Spleen (tissue), 11 donors: ENCODE data around the gene ALS2CL. TPM values are rescaled to one million over a fixed set of nuclear protein-coding genes. Genes with fewer than 3 reads are reported as not detected.

Source experiments
- DNase-seq: peaks from one replicate; pipeline ENCODE4 v3.0.0-alpha.2; 2020
- H3K27ac ChIP-seq, 8 donors: fragments of 200-600 bp; sonication (generic) in 7 of 8; 1 replicate in 4 of 8; 2 replicates in 4 of 8; pipeline versions ENCODE4 v1.5.0 to v1.8.0; 2016 to 2021; ENCODE audit warnings: inconsistent platforms in 4 of 8, mild to moderate bottlenecking in 4 of 8, moderate library complexity in 1 of 8
- H3K27me3 ChIP-seq, 7 donors: fragments of 200-600 bp; sonication (generic) in 6 of 7; replicated peaks in 1 of 7; 1 replicate in 4 of 7; 2 replicates in 3 of 7; pipeline versions ENCODE4 v1.5.0 to v1.8.0; 2016 to 2021; ENCODE audit warnings: inconsistent platforms in 3 of 7, mild to moderate bottlenecking in 1 of 7
- H3K36me3 ChIP-seq, 6 donors: fragments of 200-600 bp; sonication (generic) in 5 of 6; 1 replicate in 4 of 6; 2 replicates in 2 of 6; pipeline versions ENCODE4 v1.5.0 to v1.8.0; 2016 to 2021; ENCODE audit warnings: inconsistent platforms in 2 of 6
- H3K4me1 ChIP-seq, 6 donors: fragments of 200-600 bp; sonication (generic) in 5 of 6; 1 replicate in 3 of 6; 2 replicates in 3 of 6; pipeline versions ENCODE4 v1.5.0 to v1.8.0; 2016 to 2021; ENCODE audit warnings: inconsistent platforms in 3 of 6
- H3K4me3 ChIP-seq, 8 donors: fragments of 200-600 bp; sonication (generic) in 7 of 8; 1 replicate in 4 of 8; 2 replicates in 4 of 8; pipeline versions ENCODE4 v1.5.0 to v1.8.0; 2016 to 2021; ENCODE audit warnings: inconsistent platforms in 4 of 8, mild to moderate bottlenecking in 4 of 8, moderate library complexity in 2 of 8
- H3K9me3 ChIP-seq, 8 donors: fragments of 200-600 bp; sonication (generic) in 7 of 8; 1 replicate in 4 of 8; 2 replicates in 4 of 8; pipeline versions ENCODE4 v1.5.0 to v1.8.0; 2016 to 2021; ENCODE audit warnings: inconsistent platforms in 4 of 8
- CTCF ChIP-seq, 11 experiments: fragments of 200-600 bp in 7 of 11; fragments of 450-650 bp in 4 of 11; sonication (generic) in 4 of 11; IDR thresholded peaks in 8 of 11; conservative IDR thresholded peaks in 3 of 11; 1 replicate in 7 of 11; 2 replicates in 4 of 11; pipeline versions ENCODE4 v1.4.0 to v1.8.0; 2016 to 2021; ENCODE audit warnings: antibody characterized with exemption in 11 of 11, inconsistent platforms in 4 of 11, mild to moderate bottlenecking in 1 of 11
- POLR2A ChIP-seq, 3 donors: fragments of 450-650 bp; IDR thresholded peaks; one replicate each; pipeline ENCODE4 v1.5.1; 2017; ENCODE audit warnings: antibody characterized with exemption in 3 of 3, mild to moderate bottlenecking in 1 of 3
- POLR2AphosphoS5 ChIP-seq, 3 donors: sonication (generic); formaldehyde crosslinking; IDR thresholded peaks; one replicate each; pipeline ENCODE4 v1.5.1; 2017; ENCODE audit warnings: antibody characterized with exemption in 3 of 3
- WGBS, 5 donors: extraction: QIAGEN DNeasy Blood & Tissue Kit in 3 of 5; methylation state at CpG; one replicate each; pipeline versions ENCODE4 v1.1.5 to v1.1.7; 2013 to 2018; 5-methylcytosine and 5-hydroxymethylcytosine counted together
- intact Hi-C: fragments of 100-400 bp; cut with DNase I; formaldehyde crosslinking; loops from one replicate; pipeline ENCODE4 v1.15.0; 2023; ENCODE audit warnings: low total_unique reads
- polyA plus RNA-seq, 3 donors: library from polyadenylated mRNA; stranded (reverse); fragments of 200-250 nt; gene quantifications; one replicate each; pipeline ENCODE4 v1.2.1, GENCODE V29; 2013
- total RNA-seq, 7 donors: library from RNA; depleted of rRNA in 3 of 7; stranded (reverse); fragments of >200 nt in 3 of 7; fragmentation: NEBNext Ultra II Directional in 4 of 7; extraction: Animal tissue kit (Norgen Biotek cat#: 25700) in 4 of 7; gene quantifications; one replicate each; pipeline versions ENCODE4 v1.1.0 to v1.2.1, GENCODE V29; 2016 to 2021
- donor health status: healthy with polysubstance abuse.
- donor health status: DM: no; HTN: no; CAD: no; lungs with moderate emphysema.
- donor health status: DM: no; HTN: no; CAD: no.
- donor health status: Bipolar disorder and iron deficiency.
- donor health status: healthy.
- donor health status: DM: no; HTN: no; CAD: no.
- donor health status: DM: yes; HTN: yes; CAD: no.

Gene ALS2CL
- total and polyA plus RNA-seq, 10 donors = 7.9 to 61.2 (median 31.9) TPM

GRCh38 chr3:46722443-46722842 is 29.0 kb upstream of the ALS2CL start:
- no peak for DNase-seq
- no peak overlapping the region for H3K27ac ChIP-seq
- intact Hi-C loops = no loop called here
- WGBS, 5 donors = 82 to 95% (median 90%) methylated on average over 5 of the region's 5 CpGs
- H3K36me3 ChIP-seq = no peaks in the 10 kb centered on the region
- H3K4me3 ChIP-seq = no peak overlapping the region
- no peaks in the 10 kb centered on the region for H3K4me1 ChIP-seq
- H3K27me3 ChIP-seq = peaks cover 0 to 24% (median 6%) of the 10 kb centered on the region in 7 donors
- no peak for TF ChIP-seq CTCF (IDR thresholded peaks at IDR 0.05 in 8 of 11, conservative IDR thresholded peaks at IDR 0.05 in 3 of 11)
- TF ChIP-seq POLR2A (IDR thresholded peaks at IDR 0.05) = no peak
- no peak for TF ChIP-seq POLR2AphosphoS5 (IDR thresholded peaks at IDR 0.05)
- no peaks in the 10 kb centered on the region for H3K9me3 ChIP-seq

GRCh38 chr3:46721009-46721408 is 27.5 kb upstream of the ALS2CL start:
- TF ChIP-seq POLR2A (IDR thresholded peaks at IDR 0.05) (no peak), CTCF (IDR thresholded peaks at IDR 0.05 in 8 of 11, conservative IDR thresholded peaks at IDR 0.05 in 3 of 11) (no peak), POLR2AphosphoS5 (IDR thresholded peaks at IDR 0.05) (no peak)
- H3K4me3 ChIP-seq = no peak overlapping the region
- no peaks in the 10 kb centered on the region for H3K4me1 ChIP-seq
- H3K9me3 ChIP-seq = no peaks in the 10 kb centered on the region
- no peaks in the 10 kb centered on the region for H3K36me3 ChIP-seq
- no peak overlapping the region for H3K27ac ChIP-seq
- intact Hi-C loops = no loop called here
- no peak for DNase-seq
- WGBS, 5 donors = 68 to 96% (median 93%) methylated on average over 2 of the region's 2 CpGs
- peaks cover 0 to 22% (median 6%) of the 10 kb centered on the region in 7 donors for H3K27me3 ChIP-seq

GRCh38 chr3:46719735-46720271 is 26.3 kb upstream of the ALS2CL start:
- Histone ChIP-seq H3K9me3 (no peaks in the 10 kb centered on the region), H3K4me3 (no peak overlapping the region), H3K36me3 (no peaks in the 10 kb centered on the region), H3K4me1 (no peaks in the 10 kb centered on the region), H3K27ac (no peak overlapping the region), H3K27me3 (peaks cover 0 to 22% (median 6%) of the 10 kb centered on the region in 7 donors)
- 78 to 95% (median 83%) methylated on average over 4 of the region's 4 CpGs for WGBS, 5 donors
- intact Hi-C loops = no loop called here
- DNase-seq = no peak
- TF ChIP-seq POLR2A (IDR thresholded peaks at IDR 0.05) = no peak
- no peak for TF ChIP-seq POLR2AphosphoS5 (IDR thresholded peaks at IDR 0.05)
- no peak for TF ChIP-seq CTCF (IDR thresholded peaks at IDR 0.05 in 8 of 11, conservative IDR thresholded peaks at IDR 0.05 in 3 of 11)

- intact Hi-C loops = no loop called here
- Histone ChIP-seq H3K4me3 (no peak overlapping the region), H3K27ac (no peak overlapping the region), H3K9me3 (no peaks in the 10 kb centered on the region), H3K36me3 (no peaks in the 10 kb centered on the region), H3K4me1 (no peaks in the 10 kb centered on the region), H3K27me3 (peaks cover 0 to 22% (median 6%) of the 10 kb centered on the region in 7 donors)
- 76 to 86% (median 81%) methylated on average over 2 of the region's 2 CpGs for WGBS, 5 donors
- DNase-seq = no peak
- TF ChIP-seq POLR2AphosphoS5 (IDR thresholded peaks at IDR 0.05) = no peak
- no peak for TF ChIP-seq CTCF (IDR thresholded peaks at IDR 0.05 in 8 of 11, conservative IDR thresholded peaks at IDR 0.05 in 3 of 11)
These were observed 25.6 kb upstream of the ALS2CL start for GRCh38 chr3:46719044-46719565.
